Ascending aorta (tissue), 2 donors: ENCODE results near the gene TIMM10B. TPM values are rescaled to one million over a fixed set of nuclear protein-coding genes. Genes with fewer than 3 reads are reported as not detected.

Experiments used
- DNase-seq, 2 donors: peaks; one replicate each; pipeline ENCODE4 v3.0.0-alpha.2; 2019; ENCODE audit warnings: low spot score in 2 of 2
- H3K27ac ChIP-seq, 2 donors: fragments of 200-600 bp; sonication (generic); one replicate each; pipeline ENCODE4 v1.5.1; 2016 to 2017; ENCODE audit warnings: mild to moderate bottlenecking in 1 of 2
- H3K27me3 ChIP-seq: fragments of 200-600 bp; sonication (generic); one replicate; pipeline ENCODE4 v1.5.1; 2017
- H3K36me3 ChIP-seq, 2 donors: fragments of 200-600 bp; sonication (generic); one replicate each; pipeline ENCODE4 v1.5.1; 2016
- H3K4me1 ChIP-seq, 2 donors: fragments of 200-600 bp; sonication (generic); one replicate each; pipeline ENCODE4 v1.5.1; 2016 to 2017; ENCODE audit warnings: mild to moderate bottlenecking in 1 of 2
- H3K4me3 ChIP-seq, 2 donors: fragments of 200-600 bp; sonication (generic); one replicate each; pipeline ENCODE4 v1.5.1; 2016 to 2017; ENCODE audit warnings: mild to moderate bottlenecking in 1 of 2
- H3K9me3 ChIP-seq, 2 donors: fragments of 200-600 bp; sonication (generic); one replicate each; pipeline ENCODE4 v1.5.1; 2016
- intact Hi-C: fragments of 100-400 bp; cut with DNase I; formaldehyde crosslinking; loops from one replicate; pipeline ENCODE4 v1.15.1; 2023
- total RNA-seq: library from RNA; depleted of rRNA; stranded (reverse); fragments of >200 nt; gene quantifications from one replicate; pipeline ENCODE4 v1.1.0, GENCODE V29; 2016
- TF ChIP-seq, protein P1 (sequence below), 3 experiments: fragments of 200-600 bp in 2 of 3; fragments of 450-650 bp in 1 of 3; sonication (generic) in 2 of 3; IDR thresholded peaks; one replicate each; pipeline ENCODE4 v1.5.1; 2016 to 2019; ENCODE audit warnings: antibody characterized with exemption in 3 of 3, mild to moderate bottlenecking in 1 of 3, moderate library complexity in 1 of 3

Gene TIMM10B, protein sequence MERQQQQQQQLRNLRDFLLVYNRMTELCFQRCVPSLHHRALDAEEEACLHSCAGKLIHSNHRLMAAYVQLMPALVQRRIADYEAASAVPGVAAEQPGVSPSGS
- 19.2 TPM for total RNA-seq

- peaks cover 7 to 27% of the 10 kb centered on the region in 2 donors for H3K4me1 ChIP-seq
- peak within 1 kb of the TSS; percentile 92 to 94 for H3K4me3 ChIP-seq
- H3K9me3 ChIP-seq, result no peaks in the 10 kb centered on the region
- DNase-seq, result peak; percentile 96 to 99
- peaks cover 26 to 66% of the 10 kb centered on the region in 2 donors for H3K36me3 ChIP-seq
- TF ChIP-seq, protein P1, sequence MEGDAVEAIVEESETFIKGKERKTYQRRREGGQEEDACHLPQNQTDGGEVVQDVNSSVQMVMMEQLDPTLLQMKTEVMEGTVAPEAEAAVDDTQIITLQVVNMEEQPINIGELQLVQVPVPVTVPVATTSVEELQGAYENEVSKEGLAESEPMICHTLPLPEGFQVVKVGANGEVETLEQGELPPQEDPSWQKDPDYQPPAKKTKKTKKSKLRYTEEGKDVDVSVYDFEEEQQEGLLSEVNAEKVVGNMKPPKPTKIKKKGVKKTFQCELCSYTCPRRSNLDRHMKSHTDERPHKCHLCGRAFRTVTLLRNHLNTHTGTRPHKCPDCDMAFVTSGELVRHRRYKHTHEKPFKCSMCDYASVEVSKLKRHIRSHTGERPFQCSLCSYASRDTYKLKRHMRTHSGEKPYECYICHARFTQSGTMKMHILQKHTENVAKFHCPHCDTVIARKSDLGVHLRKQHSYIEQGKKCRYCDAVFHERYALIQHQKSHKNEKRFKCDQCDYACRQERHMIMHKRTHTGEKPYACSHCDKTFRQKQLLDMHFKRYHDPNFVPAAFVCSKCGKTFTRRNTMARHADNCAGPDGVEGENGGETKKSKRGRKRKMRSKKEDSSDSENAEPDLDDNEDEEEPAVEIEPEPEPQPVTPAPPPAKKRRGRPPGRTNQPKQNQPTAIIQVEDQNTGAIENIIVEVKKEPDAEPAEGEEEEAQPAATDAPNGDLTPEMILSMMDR (IDR thresholded peaks at IDR 0.05), result no peak
- intact Hi-C loops, result loop anchor here (1.0 to 2.0 kb wide), 3 partner anchors 62 to 246 kb away; partner anchors contain the start of genes APBB1, FHIP1B and SMPD1
- no peaks in the 10 kb centered on the region for H3K27me3 ChIP-seq
- peak within 1 kb of the TSS; percentile 95 for H3K27ac ChIP-seq
These were observed at the start of gene TIMM10B, which contains the start of gene ARFIP2 for GRCh38 chr11:6481012-6481923. TSS of gene TIMM10B (plus strand) at chr11:6481501. CDS start at chr11:6481517, 16 bp downstream. TSS of gene ARFIP2 (minus strand) at chr11:6481331. CDS start at chr11:6480421, 910 bp downstream.

DNA sequence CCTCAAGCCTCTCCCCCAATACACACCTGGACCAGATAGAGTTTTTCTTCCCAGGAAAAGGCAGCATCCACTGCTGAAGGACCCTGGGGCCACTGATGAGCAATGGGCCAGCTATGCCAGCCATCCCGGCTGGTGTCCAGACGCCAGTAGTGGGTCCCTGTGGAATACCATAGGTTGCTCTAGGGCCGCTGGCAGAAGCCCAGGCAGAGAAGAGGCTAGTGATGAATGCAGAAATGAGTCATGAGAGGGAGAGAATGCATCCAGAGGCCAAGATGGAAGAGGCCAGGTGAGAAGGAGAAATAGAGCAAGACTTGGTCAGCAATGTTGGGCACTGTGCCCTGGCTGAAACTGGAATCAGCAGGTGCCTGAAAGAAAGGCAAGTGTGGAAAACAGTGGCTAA is 49.4 kb upstream of the TIMM10B start:
- TF ChIP-seq, protein P1 (IDR thresholded peaks at IDR 0.05), result no peak

GRCh38 chr11:6433998-6434660 is 47.2 kb upstream of the TIMM10B start:
- H3K27me3 ChIP-seq, result no peaks in the 10 kb centered on the region
- TF ChIP-seq, protein P1 (IDR thresholded peaks at IDR 0.05), result no peak
- DNase-seq, result no peak
- H3K27ac ChIP-seq, result no peak overlapping the region
- H3K4me1 ChIP-seq, result no peaks in the 10 kb centered on the region
- no peaks in the 10 kb centered on the region for H3K36me3 ChIP-seq
- H3K4me3 ChIP-seq, result no peak overlapping the region
- no peaks in the 10 kb centered on the region for H3K9me3 ChIP-seq
- intact Hi-C loops, result no loop called here

More for the DNA sequence above, 49.4 kb upstream of the TIMM10B start:
- H3K4me1 ChIP-seq, result no peaks in the 10 kb centered on the region
- DNase-seq, result no peak
- intact Hi-C loops, result no loop called here
- H3K4me3 ChIP-seq, result no peak overlapping the region
- no peaks in the 10 kb centered on the region for H3K9me3 ChIP-seq
- H3K27me3 ChIP-seq, result no peaks in the 10 kb centered on the region
- H3K27ac ChIP-seq, result no peak overlapping the region
- H3K36me3 ChIP-seq, result no peaks in the 10 kb centered on the region

DNA sequence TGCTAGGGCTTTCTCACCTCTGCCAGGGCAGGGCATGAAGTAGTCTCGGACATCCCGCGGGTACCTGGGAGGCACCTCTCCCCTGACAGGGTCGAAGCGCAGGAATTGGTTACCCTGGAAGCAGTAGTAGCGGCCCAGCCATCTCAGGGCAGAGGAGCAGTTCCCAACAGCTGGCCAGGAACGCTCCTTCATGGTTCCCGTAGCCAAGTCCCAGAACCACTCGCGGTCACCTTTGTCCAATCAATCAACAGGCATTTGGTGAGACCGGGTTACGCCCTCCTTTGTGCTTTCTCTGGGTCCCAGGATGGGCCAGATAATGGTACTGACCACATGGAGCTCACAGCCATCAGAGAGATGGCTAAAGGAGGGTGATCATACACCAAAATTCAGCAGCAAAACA is 43.9 kb upstream of the TIMM10B start:
- intact Hi-C loops, result no loop called here
- no peak overlapping the region for H3K27ac ChIP-seq
- H3K36me3 ChIP-seq, result no peaks in the 10 kb centered on the region
- DNase-seq, result no peak
- TF ChIP-seq, protein P1 (IDR thresholded peaks at IDR 0.05), result no peak
- H3K27me3 ChIP-seq, result no peaks in the 10 kb centered on the region
- H3K4me3 ChIP-seq, result no peak overlapping the region
- H3K9me3 ChIP-seq, result no peaks in the 10 kb centered on the region
- H3K4me1 ChIP-seq, result peaks cover 0 to 3% of the 10 kb centered on the region in 2 donors

DNA sequence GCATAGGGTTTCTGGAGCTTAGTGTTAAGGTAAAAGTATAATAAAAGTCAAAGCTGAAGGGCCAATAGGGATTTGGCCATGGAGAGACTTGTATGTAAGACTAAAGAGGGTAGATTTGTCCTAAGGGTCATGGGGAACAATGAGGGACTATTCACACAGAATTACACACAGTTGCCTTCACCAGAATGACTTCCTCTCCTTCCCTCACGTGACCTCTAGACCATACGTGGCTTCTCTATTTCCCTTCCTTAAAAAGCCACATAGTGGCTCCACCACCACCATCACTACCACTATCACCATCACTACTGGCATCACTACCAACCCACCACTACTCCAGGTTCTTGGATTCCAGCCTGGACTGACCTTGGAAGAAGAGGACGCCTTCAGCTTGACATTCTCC is 43.3 kb upstream of the TIMM10B start:
- Histone ChIP-seq H3K27ac (no peak overlapping the region), H3K27me3 (no peaks in the 10 kb centered on the region), H3K4me3 (no peak overlapping the region), H3K36me3 (no peaks in the 10 kb centered on the region), H3K4me1 (peaks cover 0 to 3% of the 10 kb centered on the region in 2 donors), H3K9me3 (no peaks in the 10 kb centered on the region)
- no peak for DNase-seq
- intact Hi-C loops, result loop anchor here (2.0 kb wide), 1 partner anchor 37 kb away; no protein-coding TSS in a partner anchor
- TF ChIP-seq, protein P1 (IDR thresholded peaks at IDR 0.05), result no peak
